ENCODE results near the gene RIT1.

GRCh38 chr1:155859881-155860871, 51.0 kb downstream of the RIT1 start:
- TF ChIP-seq CTCF (conservative IDR thresholded peaks at IDR 0.05) (no peak), EZH2 (IDR thresholded peaks at IDR 0.05; ENCODE audit: low read depth) (no peak)

All from PC-9 (cell line).